Common myeloid progenitor, CD34-positive (primary cell): Measurements from ENCODE around the gene FRAT2.
A peak's percentile ranks its signal among the peaks of the same experiment; 100 is the strongest.

Experiments used
- CTCF ChIA-PET: fragments of 350-600 bp; sonication (Branson Sonifier 250); formaldehyde crosslinking; loops from one replicate; lab custom pipeline; 2021; ENCODE audit warnings: antibody characterized with exemption; lab: Charles Lee
- POLR2A ChIA-PET: fragments of 350-600 bp; sonication (Branson Sonifier 250); formaldehyde crosslinking; loops from one replicate; lab custom pipeline; 2021; ENCODE audit warnings: antibody characterized with exemption; lab: Charles Lee
- DNase-seq, 3 donors: peaks; one replicate each; pipeline versions ENCODE4 v3.0.0 to v3.0.0-alpha.2; 2013
- H3K27ac ChIP-seq, 2 experiments: 1 replicate in 1 of 2; 2 replicates in 1 of 2; pipeline ENCODE4 v1.7.0; 2013; ENCODE audit warnings: inconsistent platforms in 2 of 2, low read length in 2 of 2, mild to moderate bottlenecking in 2 of 2, low read depth in 1 of 2, moderate library complexity in 1 of 2; ENCODE audit not compliant: severe bottlenecking in 2 of 2, insufficient read depth in 1 of 2, poor library complexity in 1 of 2
- H3K27me3 ChIP-seq, 5 experiments: replicated peaks in 2 of 5; 1 replicate in 3 of 5; 2 replicates in 2 of 5; pipeline versions ENCODE4 v1.6.1 to v1.7.0; 2013; ENCODE audit warnings: low read length in 4 of 5, mild to moderate bottlenecking in 2 of 5, moderate library complexity in 2 of 5, inconsistent platforms in 1 of 5; ENCODE audit not compliant: insufficient read depth in 5 of 5, control insufficient read depth in 4 of 5
- H3K36me3 ChIP-seq, 4 experiments: 1 replicate in 2 of 4; 2 replicates in 2 of 4; pipeline versions ENCODE4 v1.6.1 to v1.7.0; 2013; ENCODE audit warnings: low read length in 3 of 4, control low read depth in 1 of 4, mild to moderate bottlenecking in 1 of 4; ENCODE audit not compliant: control insufficient read depth in 4 of 4, insufficient read depth in 4 of 4
- H3K4me1 ChIP-seq, 4 experiments: 1 replicate in 3 of 4; 2 replicates in 1 of 4; pipeline versions ENCODE4 v1.6.1 to v1.7.1; 2013; ENCODE audit warnings: low read length in 3 of 4, mild to moderate bottlenecking in 3 of 4, control low read depth in 1 of 4, inconsistent platforms in 1 of 4, moderate library complexity in 1 of 4; ENCODE audit not compliant: control insufficient read depth in 4 of 4, insufficient read depth in 4 of 4; ENCODE audit errors: control extremely low read depth in 1 of 4
- H3K4me3 ChIP-seq, 7 experiments: 1 replicate in 4 of 7; 2 replicates in 3 of 7; pipeline versions ENCODE4 v1.5.1 to v1.7.0; 2013; ENCODE audit warnings: mild to moderate bottlenecking in 7 of 7, low read length in 6 of 7, moderate library complexity in 6 of 7, inconsistent platforms in 2 of 7, low read depth in 2 of 7, control low read depth in 1 of 7; ENCODE audit not compliant: insufficient read depth in 4 of 7, control insufficient read depth in 1 of 7; ENCODE audit errors: extremely low read depth in 1 of 7
- H3K9me3 ChIP-seq, 5 experiments: 1 replicate in 4 of 5; 2 replicates in 1 of 5; pipeline versions ENCODE4 v1.6.1 to v1.7.1; 2013; ENCODE audit warnings: low read length in 4 of 5, mild to moderate bottlenecking in 2 of 5, inconsistent platforms in 1 of 5, low read depth in 1 of 5, moderate library complexity in 1 of 5; ENCODE audit not compliant: control insufficient read depth in 4 of 5, insufficient read depth in 2 of 5; ENCODE audit errors: control extremely low read depth in 1 of 5
- WGBS: methylation state at CpG from one replicate; pipeline ENCODE4 v1.1.5; 2013; ENCODE audit not compliant: insufficient coverage; 5-methylcytosine and 5-hydroxymethylcytosine counted together

The FRAT2 gene

DNA sequence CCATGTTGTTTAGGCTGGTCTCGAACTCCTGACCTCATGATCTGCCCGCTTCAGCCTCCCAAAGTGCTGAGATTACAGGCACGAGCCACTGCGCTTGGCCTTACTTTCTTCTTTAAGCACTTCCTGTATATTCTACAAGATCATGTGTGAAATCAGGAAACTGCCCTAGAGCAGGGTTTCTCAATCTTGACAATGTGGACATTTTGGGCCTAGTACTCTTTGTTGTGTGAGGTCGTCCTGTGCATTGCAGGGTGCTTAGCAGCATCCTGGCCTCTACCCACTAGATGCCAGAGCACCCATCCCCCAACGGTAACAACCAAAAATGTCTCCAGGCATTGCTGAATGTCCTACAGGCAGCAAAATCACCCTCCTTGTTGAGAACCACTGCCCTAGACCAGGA lies 41.9 kb upstream of the FRAT2 start:
- Histone ChIP-seq H3K27me3 (no peaks in the 10 kb centered on the region), H3K36me3 (peaks cover 8 to 72% (median 54%) of the 10 kb centered on the region in 4 experiments), H3K4me1 (no peaks in the 10 kb centered on the region), H3K27ac (no peak overlapping the region), H3K9me3 (no peaks in the 10 kb centered on the region), H3K4me3 (no peak overlapping the region)
- ChIA-PET CTCF (interaction anchor here (0.6 to 1.4 kb wide), 2 partner anchors 10 to 726 kb away, joined by 3 read pairs; no protein-coding TSS in a partner anchor), POLR2A (no interaction called here)
- DNase-seq = peak in 2 of 3 donors; percentile 29 to 34
- 93% methylated on average over 6 of the region's 6 CpGs for WGBS

DNA sequence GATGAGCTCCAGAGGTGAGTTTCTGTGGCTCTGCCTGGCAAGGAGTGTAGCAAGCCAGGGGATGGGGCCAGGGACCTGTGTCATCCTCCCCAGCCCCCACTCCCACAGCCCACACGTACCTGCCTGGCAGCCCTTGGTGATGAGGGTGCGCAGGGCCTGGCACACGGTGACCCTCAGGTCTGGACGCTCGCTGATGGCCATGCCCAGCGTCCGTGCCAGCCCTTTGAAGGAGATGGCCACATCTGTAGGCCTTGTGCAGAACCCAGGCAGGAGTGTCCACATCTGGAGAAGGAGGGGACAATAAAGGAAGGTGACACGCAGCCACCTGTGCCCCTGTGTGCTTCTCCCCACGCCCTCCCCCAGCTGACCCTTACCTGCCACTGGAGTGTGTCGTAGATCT lies 38.9 kb upstream of the FRAT2 start:
- no peaks in the 10 kb centered on the region for H3K4me1 ChIP-seq
- peaks cover 12 to 82% (median 64%) of the 10 kb centered on the region in 4 experiments for H3K36me3 ChIP-seq
- WGBS = 100% methylated on average over 6 of the region's 10 CpGs
- H3K4me3 ChIP-seq = no peak overlapping the region
- POLR2A ChIA-PET = no interaction called here
- CTCF ChIA-PET = interaction anchor here (1.7 kb wide), 1 partner anchor 18 kb away, joined by 5 read pairs; no protein-coding TSS in a partner anchor
- H3K9me3 ChIP-seq = no peaks in the 10 kb centered on the region
- no peak overlapping the region for H3K27ac ChIP-seq
- H3K27me3 ChIP-seq = no peaks in the 10 kb centered on the region
- no peak for DNase-seq

DNA sequence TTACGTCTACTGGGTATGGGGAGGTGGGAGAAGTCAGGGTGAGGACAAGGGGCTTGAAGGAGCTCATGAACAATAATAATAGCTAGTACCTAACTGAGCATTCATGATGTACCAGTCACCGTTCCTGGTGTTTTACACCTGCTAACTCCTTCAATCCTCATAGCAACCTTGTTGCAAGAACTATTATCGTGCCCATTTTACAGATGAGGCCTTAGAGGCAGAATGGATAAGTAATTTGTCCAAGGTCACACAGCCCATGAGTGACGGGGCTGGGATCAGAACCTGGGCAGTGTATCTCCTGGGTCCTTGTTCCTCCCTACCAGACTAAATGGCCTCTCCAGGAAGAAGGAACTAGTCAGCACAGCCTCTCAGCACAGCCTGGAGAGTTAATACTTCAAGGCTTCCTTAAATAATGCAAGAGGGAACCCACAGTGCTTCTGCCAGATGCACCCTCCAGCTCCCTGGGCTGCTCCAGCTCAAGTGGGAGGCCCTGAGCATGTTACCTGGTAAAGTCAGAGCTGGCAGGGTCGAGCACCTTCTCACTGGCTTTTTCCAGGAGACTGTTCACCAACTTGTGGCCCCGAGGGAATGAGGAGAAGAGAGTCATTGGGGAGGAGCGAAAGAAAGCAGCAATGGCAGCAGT lies 37.8 kb upstream of the FRAT2 start:
- ChIA-PET POLR2A (no interaction called here), CTCF (interaction anchor here (1.7 kb wide), 1 partner anchor 17 kb away, joined by 5 read pairs; no protein-coding TSS in a partner anchor)
- DNase-seq = no peak
- Histone ChIP-seq H3K4me3 (no peak overlapping the region), H3K36me3 (peaks cover 12 to 74% (median 61%) of the 10 kb centered on the region in 4 experiments), H3K27ac (no peak overlapping the region), H3K4me1 (peaks cover 0 to under 1% (median 0%) of the 10 kb centered on the region in 4 experiments), H3K27me3 (no peaks in the 10 kb centered on the region), H3K9me3 (no peaks in the 10 kb centered on the region)
- WGBS = 100% methylated on average over 3 of the region's 7 CpGs

DNA sequence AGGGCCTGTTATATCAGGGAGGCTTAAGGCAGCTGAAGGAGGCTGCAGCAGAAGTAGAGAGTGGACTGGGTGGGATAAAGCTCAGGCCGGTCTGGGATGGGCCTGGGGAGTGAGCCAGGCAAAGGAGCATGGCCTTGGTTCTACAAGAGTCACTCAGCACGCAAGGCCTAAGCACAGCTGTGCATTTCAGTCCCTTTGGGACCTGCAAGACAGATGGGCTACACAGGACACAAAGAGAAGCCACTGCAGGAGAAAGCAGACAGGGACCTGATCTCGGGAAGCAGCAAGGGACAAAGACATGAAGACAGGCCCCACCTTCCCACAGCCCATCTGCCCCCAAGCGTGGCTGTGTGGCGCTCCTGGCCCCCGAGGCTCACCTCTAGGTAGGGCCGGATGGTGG lies 37.2 kb upstream of the FRAT2 start:
- H3K4me1 ChIP-seq = peaks cover 0 to 7% (median 5%) of the 10 kb centered on the region in 4 experiments
- peaks cover 12 to 75% (median 62%) of the 10 kb centered on the region in 4 experiments for H3K36me3 ChIP-seq
- no peaks in the 10 kb centered on the region for H3K27me3 ChIP-seq
- H3K4me3 ChIP-seq = no peak overlapping the region
- 100% methylated on average over 4 of the region's 7 CpGs for WGBS
- no peaks in the 10 kb centered on the region for H3K9me3 ChIP-seq
- POLR2A ChIA-PET = no interaction called here
- no peak overlapping the region for H3K27ac ChIP-seq
- no peak for DNase-seq
- CTCF ChIA-PET = interaction anchor here (1.7 kb wide), 1 partner anchor 16 kb away, joined by 5 read pairs; no protein-coding TSS in a partner anchor

DNA sequence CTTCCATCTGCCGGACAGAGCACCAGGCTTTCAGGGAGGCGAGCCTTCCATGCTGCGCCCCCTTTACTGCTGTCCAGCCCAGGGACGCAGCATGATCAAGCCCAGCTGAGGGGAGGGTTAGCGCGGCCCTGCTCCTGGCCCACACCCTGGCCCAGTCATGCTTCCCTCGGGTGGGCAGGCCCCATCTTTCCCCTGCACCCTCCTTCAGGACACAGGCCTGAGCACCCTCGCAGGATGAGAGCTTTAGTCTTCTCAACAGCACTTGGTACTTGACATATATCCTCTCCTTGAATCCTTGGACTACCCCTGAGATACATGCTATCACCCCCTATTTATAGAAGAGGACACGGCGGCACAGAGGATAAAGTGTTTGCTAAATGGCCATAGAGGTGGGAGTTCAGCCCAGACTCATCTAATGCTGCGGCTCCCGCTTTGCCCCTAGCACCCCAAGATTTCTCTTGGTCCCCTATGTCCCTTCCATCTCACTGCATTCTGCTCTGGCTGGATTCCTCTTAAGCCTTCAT lies 32.7 kb upstream of the FRAT2 start:
- Histone ChIP-seq H3K4me1 (peaks cover 5 to 31% (median 23%) of the 10 kb centered on the region in 4 experiments), H3K27me3 (no peaks in the 10 kb centered on the region), H3K9me3 (no peaks in the 10 kb centered on the region), H3K4me3 (no peak overlapping the region), H3K36me3 (peaks cover 8 to 80% (median 53%) of the 10 kb centered on the region in 4 experiments), H3K27ac (no peak overlapping the region)
- 98% methylated on average over 10 of the region's 12 CpGs for WGBS
- ChIA-PET POLR2A (no interaction called here), CTCF (interaction anchor here (1.2 to 2.9 kb wide), 4 partner anchors 10 to 34 kb away, joined by 3 to 13 read pairs (median 4); no protein-coding TSS in a partner anchor)
- no peak for DNase-seq

DNA sequence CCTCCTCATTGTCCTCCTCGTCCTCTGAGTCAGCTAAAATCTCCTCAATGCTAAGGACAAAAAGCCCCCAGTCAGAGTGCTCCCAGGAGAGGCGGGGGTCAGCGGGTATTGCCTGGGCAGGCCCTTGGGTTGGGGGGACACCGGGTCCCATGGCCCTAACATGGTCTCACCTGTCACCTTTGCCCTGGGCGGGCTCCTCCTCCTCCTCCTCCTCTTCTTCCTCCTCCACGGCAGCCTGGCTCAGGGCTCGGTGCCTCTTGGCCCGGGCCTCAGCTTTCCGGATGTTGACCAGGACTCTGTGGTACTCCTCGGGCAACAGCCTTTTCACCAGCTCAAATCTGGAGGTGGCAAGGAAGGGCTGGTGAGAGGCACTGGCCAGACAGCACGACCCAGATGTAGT lies 32.0 kb upstream of the FRAT2 start:
- 99% methylated on average over 7 of the region's 11 CpGs for WGBS
- no peaks in the 10 kb centered on the region for H3K27me3 ChIP-seq
- H3K27ac ChIP-seq = no peak overlapping the region
- no peak overlapping the region for H3K4me3 ChIP-seq
- H3K36me3 ChIP-seq = peaks cover 4 to 77% (median 48%) of the 10 kb centered on the region in 4 experiments
- H3K4me1 ChIP-seq = peaks cover 5 to 31% (median 23%) of the 10 kb centered on the region in 4 experiments
- no peak for DNase-seq
- ChIA-PET POLR2A (no interaction called here), CTCF (interaction anchor here (1.2 to 2.9 kb wide), 4 partner anchors 11 to 33 kb away, joined by 3 to 13 read pairs (median 5); no protein-coding TSS in a partner anchor)
- no peaks in the 10 kb centered on the region for H3K9me3 ChIP-seq
